PC-3 (cell line): ENCODE measurements around the gene GAB4. TPM values are rescaled to one million over a fixed set of nuclear protein-coding genes. Genes with fewer than 3 reads are reported as not detected.
"Not testable (repeated sequence)": the region's sequence is repeated elsewhere in the genome, so short reads cannot be mapped to it uniquely, and the experiment has no call there.

Experiments used
- ATAC-seq: fragments of 200-7000 bp; cut with Tn5 transposase; 2 replicates; pipeline ENCODE4 v1.9.1; 2020; ENCODE audit warnings: mild to moderate bottlenecking, moderate library complexity
- BruUV-seq: library from RNA; stranded (reverse); fragments of 400-500 nt; replicated peaks from 2 replicates; lab custom pipeline; 2021; lab: Mats Ljungman, UMichigan
- CTCF ChIA-PET: fragments of 300-600 bp; sonication (Branson Sonifier 250); formaldehyde crosslinking; loops from one replicate; lab custom pipeline; 2022; ENCODE audit warnings: antibody characterized with exemption; lab: Charles Lee
- POLR2A ChIA-PET: fragments of 300-600 bp; sonication (Branson Sonifier 250); formaldehyde crosslinking; loops from one replicate; lab custom pipeline; 2022; ENCODE audit warnings: antibody characterized with exemption; ENCODE audit not compliant: unreplicated experiment; lab: Charles Lee
- DNase-seq: peaks from one replicate; pipeline ENCODE4 v3.0.0-alpha.2; 2015
- H2AFZ ChIP-seq: fragments of 300-600 bp; sonication (generic); 2 replicates; pipeline ENCODE4 v1.6.0; 2016; ENCODE audit warnings: antibody characterized with exemption, low read length
- H3F3A ChIP-seq: fragments of 300-600 bp; sonication (generic); one replicate; pipeline ENCODE4 v1.6.0; 2017; ENCODE audit warnings: antibody characterized with exemption, low read length, control low read depth, mild to moderate bottlenecking; ENCODE audit not compliant: unreplicated experiment
- H3K27ac ChIP-seq: fragments of 300-600 bp; sonication (generic); 2 replicates; pipeline ENCODE4 v1.5.1; 2016; ENCODE audit warnings: mild to moderate bottlenecking, low read length
- H3K27me3 ChIP-seq: fragments of 300-600 bp; sonication (generic); 2 replicates; pipeline ENCODE4 v1.6.1; 2016; ENCODE audit warnings: low read length, mixed read lengths
- H3K36me3 ChIP-seq: fragments of 300-600 bp; sonication (generic); 2 replicates; pipeline ENCODE4 v1.6.1; 2016; ENCODE audit warnings: low read depth, mixed run types, low read length, mixed read lengths
- H3K4me1 ChIP-seq: fragments of 300-600 bp; sonication (generic); 2 replicates; pipeline ENCODE4 v1.5.1; 2016; ENCODE audit warnings: low read length; ENCODE audit not compliant: insufficient read depth
- H3K4me2 ChIP-seq: fragments of 300-600 bp; sonication (generic); 2 replicates; pipeline ENCODE4 v1.6.0; 2016; ENCODE audit warnings: low read length
- H3K4me3 ChIP-seq: fragments of 300-600 bp; sonication (generic); 2 replicates; pipeline ENCODE4 v1.5.1; 2016; ENCODE audit warnings: mild to moderate bottlenecking, low read length, mixed read lengths
- H3K79me2 ChIP-seq: fragments of 300-600 bp; sonication (generic); 2 replicates; pipeline ENCODE4 v1.6.1; 2017; ENCODE audit warnings: low read length, mixed read lengths
- H3K9ac ChIP-seq: fragments of 300-600 bp; sonication (generic); 2 replicates; pipeline ENCODE4 v1.6.0; 2016; ENCODE audit warnings: mild to moderate bottlenecking, low read length
- H3K9me2 ChIP-seq: fragments of 300-600 bp; sonication (generic); replicated peaks from 2 replicates; pipeline ENCODE4 v1.6.1; 2016; ENCODE audit warnings: mixed run types, low read length, mixed read lengths
- H3K9me3 ChIP-seq: fragments of 300-600 bp; sonication (generic); 2 replicates; pipeline ENCODE4 v1.6.1; 2016; ENCODE audit warnings: low read length, mixed read lengths
- H4K20me1 ChIP-seq: fragments of 300-600 bp; sonication (generic); 2 replicates; pipeline ENCODE4 v1.6.1; 2016; ENCODE audit warnings: low read length, mixed read lengths
- EZH2 ChIP-seq: fragments of 300-600 bp; sonication (generic); IDR thresholded peaks from one replicate; pipeline ENCODE4 v1.6.1; 2017; ENCODE audit warnings: antibody characterized with exemption, mild to moderate bottlenecking, low read length; ENCODE audit not compliant: unreplicated experiment
- EZH2phosphoT487 ChIP-seq: fragments of 300-600 bp; sonication (generic); IDR thresholded peaks from 2 replicates; pipeline ENCODE4 v1.6.1; 2018; ENCODE audit warnings: mild to moderate bottlenecking, antibody characterized with exemption, low read length, borderline replicate concordance
- intact Hi-C: fragments of 100-400 bp; cut with micrococcal nuclease; formaldehyde crosslinking; loops from 2 replicates; pipeline ENCODE4 v1.9.0; 2023
- total RNA-seq: library from RNA; depleted of rRNA; stranded (reverse); fragments of >200 nt; gene quantifications from 2 replicates; pipeline ENCODE4 v1.2.3, GENCODE V29; 2014
- TF ChIP-seq, protein P1 (sequence below): fragments of 300-600 bp; sonication (generic); conservative IDR thresholded peaks from 2 replicates; pipeline ENCODE4 v1.5.1; 2017; ENCODE audit warnings: antibody characterized with exemption, low read depth, mild to moderate bottlenecking, low read length

The GAB4 gene
- total RNA-seq, 1 experiment from 2014 or later, result not detected

GRCh38 chr22:17035246-17035645 is 27.2 kb upstream of the GAB4 start:
- intact Hi-C loops, result no loop called here
- TF ChIP-seq EZH2 (no peak), EZH2phosphoT487 (no peak)
- TF ChIP-seq, protein P1, sequence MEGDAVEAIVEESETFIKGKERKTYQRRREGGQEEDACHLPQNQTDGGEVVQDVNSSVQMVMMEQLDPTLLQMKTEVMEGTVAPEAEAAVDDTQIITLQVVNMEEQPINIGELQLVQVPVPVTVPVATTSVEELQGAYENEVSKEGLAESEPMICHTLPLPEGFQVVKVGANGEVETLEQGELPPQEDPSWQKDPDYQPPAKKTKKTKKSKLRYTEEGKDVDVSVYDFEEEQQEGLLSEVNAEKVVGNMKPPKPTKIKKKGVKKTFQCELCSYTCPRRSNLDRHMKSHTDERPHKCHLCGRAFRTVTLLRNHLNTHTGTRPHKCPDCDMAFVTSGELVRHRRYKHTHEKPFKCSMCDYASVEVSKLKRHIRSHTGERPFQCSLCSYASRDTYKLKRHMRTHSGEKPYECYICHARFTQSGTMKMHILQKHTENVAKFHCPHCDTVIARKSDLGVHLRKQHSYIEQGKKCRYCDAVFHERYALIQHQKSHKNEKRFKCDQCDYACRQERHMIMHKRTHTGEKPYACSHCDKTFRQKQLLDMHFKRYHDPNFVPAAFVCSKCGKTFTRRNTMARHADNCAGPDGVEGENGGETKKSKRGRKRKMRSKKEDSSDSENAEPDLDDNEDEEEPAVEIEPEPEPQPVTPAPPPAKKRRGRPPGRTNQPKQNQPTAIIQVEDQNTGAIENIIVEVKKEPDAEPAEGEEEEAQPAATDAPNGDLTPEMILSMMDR, result no peak
- Histone ChIP-seq H3K27me3 (no peaks in the 10 kb centered on the region), H3K9ac (no peak overlapping the region), H3K4me2 (no peak overlapping the region), H3K9me3 (no peaks in the 10 kb centered on the region), H3K36me3 (no peaks in the 10 kb centered on the region), H3K79me2 (no peaks in the 10 kb centered on the region), H4K20me1 (no peaks in the 10 kb centered on the region), H2AFZ (no peak overlapping the region), H3K4me1 (no peaks in the 10 kb centered on the region), H3K27ac (no peak overlapping the region), H3F3A (no peaks in the 10 kb centered on the region), H3K4me3 (no peak overlapping the region), H3K9me2 (no peaks in the 10 kb centered on the region)
- no peak for ATAC-seq
- ChIA-PET CTCF (interaction anchor here (0.6 kb wide), 1 partner anchor 224 kb away, joined by 4 read pairs; no protein-coding TSS in a partner anchor), POLR2A (no interaction called here)
- DNase-seq, result no peak
- BruUV-seq, result no TSS peak

GRCh38 chr22:17034532-17034931 is 26.5 kb upstream of the GAB4 start:
- H3K27me3 ChIP-seq, CTCF ChIA-PET, H3K36me3 ChIP-seq, H3K4me1 ChIP-seq, POLR2A ChIA-PET, BruUV-seq, H3K4me2 ChIP-seq, H4K20me1 ChIP-seq, ATAC-seq, H3K27ac ChIP-seq, H3K4me3 ChIP-seq, H2AFZ ChIP-seq, H3F3A ChIP-seq, H3K9me3 ChIP-seq, H3K79me2 ChIP-seq, H3K9me2 ChIP-seq, H3K9ac ChIP-seq, intact Hi-C loops, DNase-seq: not testable (repeated sequence)

- H3K27ac ChIP-seq, H3K9me3 ChIP-seq, ATAC-seq, intact Hi-C loops, H4K20me1 ChIP-seq, BruUV-seq, H3F3A ChIP-seq, H3K36me3 ChIP-seq, CTCF ChIA-PET, H3K9me2 ChIP-seq, H3K4me1 ChIP-seq, H3K79me2 ChIP-seq, H3K9ac ChIP-seq, H3K27me3 ChIP-seq, H2AFZ ChIP-seq, DNase-seq, H3K4me3 ChIP-seq, H3K4me2 ChIP-seq, POLR2A ChIA-PET: not testable (repeated sequence)
These were observed 24.3 kb upstream of the GAB4 start for GRCh38 chr22:17032277-17032676.

DNA sequence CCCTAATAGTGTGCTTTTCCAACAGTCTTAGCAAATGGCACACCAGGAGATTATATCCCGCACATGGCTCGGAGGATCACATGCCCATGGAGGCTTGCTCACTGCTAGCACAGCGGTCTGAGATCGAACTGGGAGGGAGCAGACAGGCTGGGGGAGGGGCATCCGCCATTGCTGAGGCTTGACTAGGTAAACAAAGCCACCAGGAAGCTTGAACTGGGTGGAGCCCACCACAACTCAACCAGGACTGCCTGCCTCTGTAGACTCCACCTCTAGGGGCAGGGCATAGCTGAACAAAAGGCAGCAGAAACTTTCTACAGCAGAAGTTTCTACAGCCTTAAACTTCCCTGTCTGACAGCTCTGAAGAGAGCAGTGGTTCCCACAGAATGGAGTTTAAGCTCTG is 16.4 kb upstream of the GAB4 start:
- H3K9ac ChIP-seq, CTCF ChIA-PET, H3K4me1 ChIP-seq, H3K79me2 ChIP-seq, BruUV-seq, H2AFZ ChIP-seq, H3K9me3 ChIP-seq, DNase-seq, H3K9me2 ChIP-seq, H3K36me3 ChIP-seq, ATAC-seq, H3K4me3 ChIP-seq, H3K27ac ChIP-seq, H3K4me2 ChIP-seq, H3F3A ChIP-seq, intact Hi-C loops, H3K27me3 ChIP-seq, H4K20me1 ChIP-seq, POLR2A ChIA-PET: not testable (repeated sequence)

DNA sequence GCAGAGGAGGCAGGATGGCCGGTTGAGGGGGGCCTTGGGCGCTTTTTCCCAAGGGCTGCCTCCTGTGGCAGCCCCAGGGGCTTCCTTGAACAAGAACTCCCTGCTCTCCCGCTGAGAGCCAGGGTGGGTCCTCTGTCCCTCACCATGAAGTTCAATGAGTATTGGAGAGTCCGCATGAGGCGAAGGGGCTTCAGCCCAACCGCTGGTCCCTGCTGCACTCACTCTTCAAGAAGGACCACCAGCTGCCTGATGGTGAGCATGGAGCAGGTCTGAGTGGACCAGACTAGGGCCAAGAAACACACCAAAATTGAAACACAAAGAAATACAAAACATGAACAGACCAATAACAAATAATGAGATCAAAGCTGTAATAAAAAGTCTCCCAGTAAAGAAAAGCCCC is 7.5 kb upstream of the GAB4 start:
- H3K36me3 ChIP-seq, H3K4me2 ChIP-seq, H3K4me3 ChIP-seq, H3K9me3 ChIP-seq, H3K9ac ChIP-seq, H2AFZ ChIP-seq, H3F3A ChIP-seq, ATAC-seq, H3K27ac ChIP-seq, CTCF ChIA-PET, intact Hi-C loops, BruUV-seq, H3K9me2 ChIP-seq, POLR2A ChIA-PET, H3K79me2 ChIP-seq, H3K27me3 ChIP-seq, DNase-seq, H4K20me1 ChIP-seq, H3K4me1 ChIP-seq: not testable (repeated sequence)

- BruUV-seq, H3F3A ChIP-seq, H4K20me1 ChIP-seq, H3K4me3 ChIP-seq, H3K9me2 ChIP-seq, intact Hi-C loops, ATAC-seq, CTCF ChIA-PET, H3K4me1 ChIP-seq, H3K4me2 ChIP-seq, H3K9me3 ChIP-seq, H3K79me2 ChIP-seq, DNase-seq, H3K27me3 ChIP-seq, POLR2A ChIA-PET, H3K9ac ChIP-seq, H3K36me3 ChIP-seq, H3K27ac ChIP-seq, H2AFZ ChIP-seq: not testable (repeated sequence)
These were observed 6.0 kb upstream of the GAB4 start for GRCh38 chr22:17014101-17014440.
